K562 (cell line): ENCODE data around the gene OXTR. TPM values are rescaled to one million over a fixed set of nuclear protein-coding genes. Genes with fewer than 3 reads are reported as not detected.

Experiments used
- ATAC-seq: fragments of 200-7000 bp; cut with Tn5 transposase; 3 replicates; pipeline ENCODE4 v1.9.1; 2020; ENCODE audit warnings: moderate library complexity
- BruUV-seq: library from RNA; stranded (reverse); fragments of 400-500 nt; replicated peaks from 2 replicates; lab custom pipeline; 2021; lab: Mats Ljungman, UMichigan
- CTCF ChIA-PET: fragments of 300-600 bp; formaldehyde crosslinking; extraction: SDS; loops from one replicate; lab custom pipeline; 2021; ENCODE audit warnings: low intra/inter-chr PET ratio; lab: Yijun Ruan, JAX
- POLR2A ChIA-PET: fragments of 300-600, 350-650 bp; sonication (Branson Sonifier 250); formaldehyde crosslinking; extraction: SDS; loops from one replicate; lab custom pipeline; 2021; ENCODE audit warnings: antibody characterized with exemption, inconsistent platforms; lab: Yijun Ruan, JAX
- DNase-seq, 4 experiments: peaks; one replicate each; pipeline versions ENCODE4 v3.0.0 to v3.0.0-alpha.2; 2011 to 2018; ENCODE audit warnings: low spot score in 3 of 4, mixed read lengths in 3 of 4; ENCODE audit errors: extremely low read depth in 1 of 4
- FAIRE-seq: peaks from 2 replicates; lab custom pipeline; 2011; peaks lifted over from hg19 to GRCh38; lab: Jason Lieb, UNC
- H2AFZ ChIP-seq: 2 replicates; pipeline ENCODE4 v1.6.0; 2011; ENCODE audit warnings: low read depth, low read length, control low read depth, inconsistent platforms
- H3K27ac ChIP-seq: fragments of 200-600 bp; 3 replicates; pipeline ENCODE4 v1.8.0; 2011; ENCODE audit warnings: low read depth, mild to moderate bottlenecking, control low read depth, inconsistent platforms, low read length, moderate library complexity, mixed read lengths; ENCODE audit errors: extremely low read depth
- H3K27me3 ChIP-seq, 2 experiments: fragments of 300-600 bp in 1 of 2; 2 replicates in 1 of 2; 3 replicates in 1 of 2; pipeline versions ENCODE4 v1.6.0 to v1.8.0; 2011; ENCODE audit warnings: inconsistent platforms in 2 of 2, low read length in 2 of 2, mild to moderate bottlenecking in 1 of 2, mixed read lengths in 1 of 2, moderate library complexity in 1 of 2; ENCODE audit not compliant: control insufficient read depth in 2 of 2, insufficient read depth in 2 of 2
- H3K36me3 ChIP-seq: fragments of 300-600 bp; 3 replicates; pipeline ENCODE4 v1.8.0; 2011; ENCODE audit warnings: mild to moderate bottlenecking, low read length, inconsistent platforms; ENCODE audit not compliant: control insufficient read depth, insufficient read depth
- H3K4me1 ChIP-seq, 2 experiments: fragments of 200-600 bp in 1 of 2; replicated peaks in 1 of 2; 2 replicates in 1 of 2; 3 replicates in 1 of 2; pipeline versions ENCODE4 v1.5.1 to v1.8.0; 2011; ENCODE audit warnings: inconsistent platforms in 2 of 2, low read length in 2 of 2, mild to moderate bottlenecking in 1 of 2, mixed read lengths in 1 of 2, moderate library complexity in 1 of 2; ENCODE audit not compliant: control insufficient read depth in 2 of 2, insufficient read depth in 2 of 2
- H3K4me2 ChIP-seq: 2 replicates; pipeline ENCODE4 v1.6.1; 2011; ENCODE audit warnings: low read length, control low read depth, inconsistent platforms, mixed read lengths; ENCODE audit not compliant: insufficient read depth
- H3K4me3 ChIP-seq: fragments of 200-600 bp; sonication (generic), shearing (Covaris generic); 2 replicates; pipeline ENCODE4 v1.5.1; 2016; ENCODE audit warnings: control low read depth, inconsistent platforms
- H3K79me2 ChIP-seq: fragments of 200-600 bp; 3 replicates; pipeline ENCODE4 v1.8.0; 2011; ENCODE audit warnings: low read length, inconsistent platforms; ENCODE audit not compliant: control insufficient read depth, insufficient read depth
- H3K9ac ChIP-seq, 2 experiments: 2 replicates each; pipeline versions ENCODE4 v1.6.0 to v1.6.1; 2011; ENCODE audit warnings: low read depth in 2 of 2, low read length in 2 of 2, control low read depth in 1 of 2, inconsistent platforms in 1 of 2, mild to moderate bottlenecking in 1 of 2, mixed read lengths in 1 of 2; ENCODE audit not compliant: insufficient read depth in 1 of 2
- H3K9me1 ChIP-seq: one replicate; pipeline ENCODE4 v1.6.0; 2011; ENCODE audit warnings: inconsistent platforms, mild to moderate bottlenecking, low read length, moderate library complexity; ENCODE audit not compliant: control insufficient read depth, insufficient read depth
- H3K9me3 ChIP-seq: replicated peaks from 2 replicates; pipeline ENCODE4 v1.5.1; 2011; ENCODE audit warnings: low read depth, low read length, inconsistent platforms; ENCODE audit not compliant: control insufficient read depth, insufficient read depth
- H4K20me1 ChIP-seq: replicated peaks from 2 replicates; pipeline ENCODE4 v1.6.1; 2011; ENCODE audit warnings: low read length, inconsistent platforms, mixed read lengths; ENCODE audit not compliant: control insufficient read depth, insufficient read depth
- CCNT2 ChIP-seq: IDR thresholded peaks from 2 replicates; pipeline ENCODE4 v1.6.1; 2011; ENCODE audit warnings: borderline replicate concordance, low read depth, mild to moderate bottlenecking, moderate library complexity, mixed read lengths, low read length; ENCODE audit not compliant: insufficient read length; ENCODE audit errors: extremely low read depth
- GATAD2B ChIP-seq: fragments of 450-650 bp; IDR thresholded peaks from 2 replicates; pipeline ENCODE4 v1.6.1; 2017; ENCODE audit warnings: mild to moderate bottlenecking, borderline replicate concordance
- MEF2A ChIP-seq: IDR thresholded peaks from 2 replicates; pipeline ENCODE4 v1.6.1; 2011; ENCODE audit warnings: low read depth, mild to moderate bottlenecking, low read length, moderate library complexity; ENCODE audit not compliant: control insufficient read depth
- ZNF121 ChIP-seq: sonication (generic); formaldehyde crosslinking; conservative IDR thresholded peaks from 2 replicates; pipeline ENCODE4 v1.8.0; 2022; ENCODE audit warnings: missing genetic modification reagents
- ZNF707 ChIP-seq: fragments of 250-450 bp; sonication (Bioruptor Pico); conservative IDR thresholded peaks from 2 replicates; pipeline ENCODE4 v1.8.0; 2022; ENCODE audit warnings: inconsistent platforms, mild to moderate bottlenecking, moderate library complexity
- WGBS: fragments of 100-300 bp; shearing (Covaris generic); methylation state at CpG from one replicate; pipeline ENCODE4 v1.1.6; 2016; ENCODE audit warnings: low coverage, mixed read lengths; ENCODE audit not compliant: insufficient coverage; ENCODE audit errors: missing lambda C conversion rate; 5-methylcytosine and 5-hydroxymethylcytosine counted together
- in situ Hi-C: fragments of 300-500 bp; cut with MboI; formaldehyde crosslinking; loops from 4 replicates; pipeline ENCODE4 v1.15.0; 2018; ENCODE audit warnings: inconsistent platforms, mixed read lengths
- intact Hi-C: fragments of 100-400 bp; cut with micrococcal nuclease; formaldehyde crosslinking; loops from 2 replicates; pipeline ENCODE4 v1.14.2; 2022
- polyA plus RNA-seq, 8 experiments: library from polyadenylated mRNA; depleted of rRNA in 4 of 8; stranded (reverse) in 5 of 8; unstranded in 3 of 8; fragments of >200 nt; fragmentation: Nextera tagmentation in 2 of 8; fragmentation: Illumina TruSeq in 1 of 8; extraction: Ambion mirVana in 2 of 8; extraction: Trizol in 1 of 8; gene quantifications; 2 replicates each; pipeline versions ENCODE4 v1.2.1 to v1.2.3, GENCODE V29; 2011 to 2014; ENCODE audit warnings: inconsistent platforms in 1 of 8, missing spikeins in 1 of 8
- total RNA-seq, 7 experiments: library from RNA; depleted of rRNA in 6 of 7; stranded (reverse); fragments of >200 nt in 6 of 7; fragmentation: Illumina TruSeq in 2 of 7; extraction: Trizol in 2 of 7; gene quantifications; 2 replicates each; pipeline versions ENCODE4 v1.2.1 to v1.2.3, GENCODE V29; 2011 to 2021; ENCODE audit warnings: low replicate concordance in 1 of 7
- TF ChIP-seq, protein P1 (sequence below): sonication (generic); formaldehyde crosslinking; IDR thresholded peaks from 2 replicates; pipeline ENCODE4 v1.8.1; 2023; ENCODE audit warnings: missing genetic modification reagents, mild to moderate bottlenecking, borderline replicate concordance
- TF ChIP-seq, protein P2 (sequence below): sonication (generic); formaldehyde crosslinking; IDR thresholded peaks from 2 replicates; pipeline ENCODE4 v1.4.0; 2020; ENCODE audit warnings: mild to moderate bottlenecking, missing genetic modification reagents

Gene OXTR
- total and polyA plus RNA-seq, 9 of the 15 experiments (the other 6 are each of a cell fraction or from before 2014, with no cell fraction given), result 0.14 to 1.3 (median 0.80) TPM

DNA sequence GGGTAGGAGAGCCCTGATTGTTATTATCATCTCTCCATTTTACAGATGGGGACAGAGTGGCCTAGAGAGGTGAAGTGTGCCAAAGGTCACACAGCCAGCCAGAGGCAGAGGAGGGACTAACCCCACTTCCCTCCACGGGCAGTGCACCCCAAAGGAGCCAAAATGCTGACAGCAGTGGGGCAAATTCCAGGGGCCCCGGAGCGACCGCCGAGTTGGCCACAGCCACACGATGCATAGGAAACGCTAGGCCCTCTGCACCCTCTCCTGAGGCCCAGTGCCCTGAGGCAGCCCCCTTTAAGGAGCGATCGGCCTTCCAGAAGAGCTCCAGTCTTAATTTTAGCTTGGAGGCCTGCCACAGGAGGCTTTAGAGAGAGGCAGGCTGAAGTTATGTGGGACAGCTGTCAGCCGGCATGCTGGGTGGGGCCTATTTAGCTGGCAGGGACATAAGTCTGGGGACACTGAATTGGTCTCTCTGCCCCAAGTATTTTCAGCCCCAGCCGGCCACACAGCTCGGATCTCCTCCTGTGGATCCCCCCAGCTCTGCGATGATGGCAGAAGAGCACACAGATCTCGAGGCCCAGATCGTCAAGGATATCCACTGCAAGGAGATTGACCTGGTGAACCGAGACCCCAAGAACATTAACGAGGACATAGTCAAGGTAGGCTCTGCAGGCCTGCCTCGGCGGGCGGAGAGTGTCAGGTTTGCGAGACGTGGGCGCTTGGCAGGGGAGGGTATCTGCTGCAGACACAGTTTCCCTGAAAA is 35.9 kb downstream of the OXTR start, which contains the start of gene CAV3:
CAV3 (plus strand) TSS at position 471 of the 763 bp plus-strand sequence; CDS start at position 546, 75 bp downstream.
- in situ Hi-C loops, result no loop called here
- no peak within 1 kb of the TSS for H2AFZ ChIP-seq

More for the DNA sequence above, 35.9 kb downstream of the OXTR start, which contains the start of gene CAV3:
- CTCF ChIA-PET, result no interaction called here
- no peak within 1 kb of the TSS for H3K4me3 ChIP-seq
- no peak within 1 kb of the TSS for H3K27ac ChIP-seq
- H3K27me3 ChIP-seq, result peaks cover 26 to 74% of the 10 kb centered on the region in 2 experiments
- H3K9me3 ChIP-seq, result no peaks in the 10 kb centered on the region
- H3K9ac ChIP-seq, result peak within 1 kb of the TSS in 1 of 2 experiments; percentile 20; a peak in 1 of 4 replicates
- ATAC-seq (no peak), FAIRE-seq (no peak), DNase-seq (no peak)
- no peaks in the 10 kb centered on the region for H3K79me2 ChIP-seq
- BruUV-seq, result no TSS peak
- H3K36me3 ChIP-seq, result no peaks in the 10 kb centered on the region
- POLR2A ChIA-PET, result interaction anchor here (0.7 kb wide), 1 partner anchor 28 kb away, joined by 4 read pairs; no protein-coding TSS in a partner anchor
- under 1% methylated on average over 22 of the region's 23 CpGs for WGBS
- peaks cover 3% of the 10 kb centered on the region for H3K9me1 ChIP-seq
- intact Hi-C loops, result no loop called here
- no peak within 1 kb of the TSS for H3K4me2 ChIP-seq
- TF ChIP-seq CCNT2 (no peak), ZNF121 (CRISPR knock-in tag) (no peak), MEF2A (no peak), ZNF707 (no peak), GATAD2B (no peak)
- TF ChIP-seq, protein P1, sequence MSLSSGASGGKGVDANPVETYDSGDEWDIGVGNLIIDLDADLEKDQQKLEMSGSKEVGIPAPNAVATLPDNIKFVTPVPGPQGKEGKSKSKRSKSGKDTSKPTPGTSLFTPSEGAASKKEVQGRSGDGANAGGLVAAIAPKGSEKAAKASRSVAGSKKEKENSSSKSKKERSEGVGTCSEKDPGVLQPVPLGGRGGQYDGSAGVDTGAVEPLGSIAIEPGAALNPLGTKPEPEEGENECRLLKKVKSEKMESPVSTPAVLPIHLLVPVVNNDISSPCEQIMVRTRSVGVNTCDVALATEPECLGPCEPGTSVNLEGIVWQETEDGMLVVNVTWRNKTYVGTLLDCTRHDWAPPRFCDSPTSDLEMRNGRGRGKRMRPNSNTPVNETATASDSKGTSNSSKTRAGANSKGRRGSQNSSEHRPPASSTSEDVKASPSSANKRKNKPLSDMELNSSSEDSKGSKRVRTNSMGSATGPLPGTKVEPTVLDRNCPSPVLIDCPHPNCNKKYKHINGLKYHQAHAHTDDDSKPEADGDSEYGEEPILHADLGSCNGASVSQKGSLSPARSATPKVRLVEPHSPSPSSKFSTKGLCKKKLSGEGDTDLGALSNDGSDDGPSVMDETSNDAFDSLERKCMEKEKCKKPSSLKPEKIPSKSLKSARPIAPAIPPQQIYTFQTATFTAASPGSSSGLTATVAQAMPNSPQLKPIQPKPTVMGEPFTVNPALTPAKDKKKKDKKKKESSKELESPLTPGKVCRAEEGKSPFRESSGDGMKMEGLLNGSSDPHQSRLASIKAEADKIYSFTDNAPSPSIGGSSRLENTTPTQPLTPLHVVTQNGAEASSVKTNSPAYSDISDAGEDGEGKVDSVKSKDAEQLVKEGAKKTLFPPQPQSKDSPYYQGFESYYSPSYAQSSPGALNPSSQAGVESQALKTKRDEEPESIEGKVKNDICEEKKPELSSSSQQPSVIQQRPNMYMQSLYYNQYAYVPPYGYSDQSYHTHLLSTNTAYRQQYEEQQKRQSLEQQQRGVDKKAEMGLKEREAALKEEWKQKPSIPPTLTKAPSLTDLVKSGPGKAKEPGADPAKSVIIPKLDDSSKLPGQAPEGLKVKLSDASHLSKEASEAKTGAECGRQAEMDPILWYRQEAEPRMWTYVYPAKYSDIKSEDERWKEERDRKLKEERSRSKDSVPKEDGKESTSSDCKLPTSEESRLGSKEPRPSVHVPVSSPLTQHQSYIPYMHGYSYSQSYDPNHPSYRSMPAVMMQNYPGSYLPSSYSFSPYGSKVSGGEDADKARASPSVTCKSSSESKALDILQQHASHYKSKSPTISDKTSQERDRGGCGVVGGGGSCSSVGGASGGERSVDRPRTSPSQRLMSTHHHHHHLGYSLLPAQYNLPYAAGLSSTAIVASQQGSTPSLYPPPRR (CRISPR knock-in tag), result no peak
- TF ChIP-seq, protein P2, sequence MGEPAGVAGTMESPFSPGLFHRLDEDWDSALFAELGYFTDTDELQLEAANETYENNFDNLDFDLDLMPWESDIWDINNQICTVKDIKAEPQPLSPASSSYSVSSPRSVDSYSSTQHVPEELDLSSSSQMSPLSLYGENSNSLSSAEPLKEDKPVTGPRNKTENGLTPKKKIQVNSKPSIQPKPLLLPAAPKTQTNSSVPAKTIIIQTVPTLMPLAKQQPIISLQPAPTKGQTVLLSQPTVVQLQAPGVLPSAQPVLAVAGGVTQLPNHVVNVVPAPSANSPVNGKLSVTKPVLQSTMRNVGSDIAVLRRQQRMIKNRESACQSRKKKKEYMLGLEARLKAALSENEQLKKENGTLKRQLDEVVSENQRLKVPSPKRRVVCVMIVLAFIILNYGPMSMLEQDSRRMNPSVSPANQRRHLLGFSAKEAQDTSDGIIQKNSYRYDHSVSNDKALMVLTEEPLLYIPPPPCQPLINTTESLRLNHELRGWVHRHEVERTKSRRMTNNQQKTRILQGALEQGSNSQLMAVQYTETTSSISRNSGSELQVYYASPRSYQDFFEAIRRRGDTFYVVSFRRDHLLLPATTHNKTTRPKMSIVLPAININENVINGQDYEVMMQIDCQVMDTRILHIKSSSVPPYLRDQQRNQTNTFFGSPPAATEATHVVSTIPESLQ (CRISPR knock-in tag), result no peak
- TF ChIP-seq, all 486 proteins: peak for 0
- Histone ChIP-seq H4K20me1 (peaks cover 3% of the 10 kb centered on the region; the same call in 1 of the 2 replicates), H3K4me1 (no peaks in the 10 kb centered on the region)
